Stimulated activated naive CD8-positive, alpha-beta T cell treated with anti-CD3 and anti-CD28 coated beads, Interleukin-15, Interleukin-2, amounts not matched to agents 100 U/mL and 50 U/mL, for 24 hours (primary cell): ENCODE measurements around the gene YAP1.
A peak's percentile ranks its signal among the peaks of the same experiment; 100 is the strongest.

Experiments
- ATAC-seq: fragments of 150-1000 bp; cut with Tn5 transposase; one replicate; pipeline ENCODE4 v1.10.0; 2021
- DNase-seq: peaks from one replicate; pipeline ENCODE4 v3.0.0; 2021

YAP1 gene

GRCh38 chr11:102163368-102163767, 53.1 kb downstream of the YAP1 start:
- ATAC-seq (no peak), DNase-seq (no peak)

DNA sequence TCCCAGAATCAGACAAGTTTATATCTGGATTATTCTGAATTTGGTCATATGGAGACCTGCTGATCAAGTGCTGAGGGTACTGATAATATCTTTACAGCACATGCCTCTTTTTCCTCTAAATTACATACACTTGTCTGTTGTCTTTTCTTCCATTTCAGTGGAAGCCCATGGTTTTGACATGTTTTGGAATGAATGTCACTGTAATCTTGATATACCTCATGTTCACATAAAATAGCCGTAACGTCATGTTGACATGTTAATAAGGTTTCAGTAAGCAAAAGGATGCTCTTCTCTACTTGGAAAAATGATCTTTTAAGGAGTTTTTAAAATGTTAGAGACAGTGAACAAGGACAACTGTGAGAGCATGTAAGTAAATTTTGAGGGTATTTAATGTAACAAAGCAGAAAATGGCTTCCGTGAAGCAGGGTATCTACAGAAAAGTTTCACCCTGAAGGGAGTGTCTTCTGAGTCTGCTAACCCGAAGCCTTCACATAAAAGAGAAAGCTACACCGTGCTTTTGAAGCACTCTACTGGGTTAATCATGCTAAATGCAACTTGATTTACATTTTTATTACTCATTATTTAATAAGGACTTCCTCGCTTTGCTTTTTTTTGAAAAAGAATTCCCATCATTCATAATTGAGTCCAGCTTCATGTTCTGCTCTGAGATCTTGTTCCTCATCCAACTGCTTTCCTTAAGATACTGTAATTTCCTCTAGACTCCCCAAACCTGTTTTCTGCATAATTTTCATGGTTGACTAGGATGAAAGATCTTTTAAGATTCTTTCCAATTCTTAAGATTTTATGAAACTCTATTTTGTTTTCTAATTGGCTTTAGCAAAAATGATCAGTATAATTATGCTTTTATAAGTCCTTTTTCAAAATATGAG, 56.2 kb downstream of the YAP1 start:
- ATAC-seq, result no peak
- no peak for DNase-seq

DNA sequence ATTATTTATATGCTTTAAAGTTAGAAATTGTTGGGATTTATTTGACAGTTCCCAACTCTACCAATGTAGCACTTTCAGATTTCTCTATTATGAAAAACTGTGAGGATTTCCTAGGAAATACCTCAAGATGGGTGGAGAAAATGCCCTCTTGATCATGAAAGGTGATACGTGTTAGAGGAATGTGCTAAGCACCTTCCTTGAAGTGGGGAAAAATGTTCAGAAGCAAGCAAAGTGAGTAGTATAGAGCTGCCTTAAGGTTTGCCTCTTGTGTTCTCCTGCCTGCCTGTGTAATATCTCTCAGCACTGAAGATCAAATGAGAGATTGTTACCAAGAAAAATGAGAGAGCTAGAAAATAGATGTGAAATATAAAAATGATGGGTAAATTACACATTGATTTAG, 58.2 kb downstream of the YAP1 start:
- DNase-seq, result no peak
- no peak for ATAC-seq

DNA sequence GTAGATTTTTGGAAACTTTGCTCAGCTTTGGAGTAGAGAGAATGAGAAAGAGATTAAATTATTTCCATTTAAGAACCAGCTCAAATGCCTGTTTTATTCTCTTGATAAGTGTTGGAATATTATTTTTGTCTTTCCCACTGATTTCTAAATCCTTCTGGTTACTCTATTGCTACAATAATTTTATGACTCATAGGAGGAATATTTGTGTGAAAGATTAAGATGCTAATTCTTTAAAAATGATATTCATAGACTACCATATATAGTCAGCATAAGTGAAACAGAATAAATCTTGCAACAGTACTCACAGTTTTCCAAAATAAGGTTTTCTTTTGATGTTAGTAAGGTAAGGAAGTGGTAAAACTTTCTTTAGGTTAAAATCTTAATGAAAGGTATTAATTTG, 60.9 kb downstream of the YAP1 start:
- no peak for ATAC-seq
- DNase-seq, result no peak

- DNase-seq, result no peak
- ATAC-seq, result no peak
Observed at GRCh38 chr11:102172127-102172848, 62.0 kb downstream of the YAP1 start.

DNA sequence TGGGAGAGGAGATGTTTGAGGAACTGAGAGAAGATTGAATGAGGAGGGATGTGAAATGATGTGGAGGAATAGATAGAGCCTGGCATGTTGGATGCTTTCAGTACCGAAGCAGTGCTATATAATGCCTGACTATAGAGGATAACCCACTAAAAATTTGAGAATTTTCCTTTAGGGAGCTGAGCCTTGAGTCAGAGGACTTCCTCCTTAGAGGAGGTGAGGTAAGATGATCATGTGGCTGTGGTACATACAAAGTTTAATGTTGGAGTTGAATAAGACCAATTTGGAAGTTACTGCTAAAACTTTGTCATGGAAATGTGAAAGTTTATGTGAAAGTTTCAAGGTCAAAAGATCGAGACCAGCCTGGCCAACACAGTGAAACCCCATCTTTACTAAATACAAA, 66.9 kb downstream of the YAP1 start:
- DNase-seq, result no peak

DNA sequence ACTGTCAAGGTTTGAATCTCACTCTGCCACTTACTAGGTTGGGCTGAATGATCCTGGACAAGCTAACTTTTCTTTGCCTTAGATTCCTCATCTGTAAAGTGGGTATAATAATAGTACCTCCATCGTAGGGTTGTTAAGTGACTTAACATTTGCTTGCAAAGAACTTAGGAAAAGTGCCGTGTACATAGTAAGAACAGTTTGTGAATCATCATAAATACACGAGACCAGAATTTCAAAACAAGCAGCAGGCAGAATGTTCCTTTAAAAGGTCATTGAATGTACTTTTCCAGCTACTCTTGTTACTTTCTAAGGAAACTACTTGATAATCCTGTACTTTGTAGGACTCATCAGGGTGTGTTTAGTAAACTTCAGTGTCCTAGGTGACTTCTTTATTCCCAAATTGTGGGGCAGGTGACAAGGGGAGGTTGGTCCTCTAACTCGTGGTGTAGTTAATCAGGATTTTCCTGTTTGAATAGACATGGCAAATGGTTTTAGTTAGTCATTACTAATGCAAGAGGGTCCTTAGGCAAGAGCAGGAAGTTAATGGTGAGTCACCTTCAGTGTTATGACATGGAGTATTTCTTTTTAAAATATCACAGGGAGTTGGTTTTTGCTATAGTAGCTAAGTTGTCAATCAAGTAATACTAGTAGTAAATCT, 67.9 kb downstream of the YAP1 start:
- ATAC-seq (peak; percentile 40), DNase-seq (no peak)

More for the DNA sequence above, 66.9 kb downstream of the YAP1 start:
- no peak for ATAC-seq

GRCh38 chr11:102179371-102179770, 69.1 kb downstream of the YAP1 start:
- no peak for DNase-seq
- ATAC-seq, result no peak

DNA sequence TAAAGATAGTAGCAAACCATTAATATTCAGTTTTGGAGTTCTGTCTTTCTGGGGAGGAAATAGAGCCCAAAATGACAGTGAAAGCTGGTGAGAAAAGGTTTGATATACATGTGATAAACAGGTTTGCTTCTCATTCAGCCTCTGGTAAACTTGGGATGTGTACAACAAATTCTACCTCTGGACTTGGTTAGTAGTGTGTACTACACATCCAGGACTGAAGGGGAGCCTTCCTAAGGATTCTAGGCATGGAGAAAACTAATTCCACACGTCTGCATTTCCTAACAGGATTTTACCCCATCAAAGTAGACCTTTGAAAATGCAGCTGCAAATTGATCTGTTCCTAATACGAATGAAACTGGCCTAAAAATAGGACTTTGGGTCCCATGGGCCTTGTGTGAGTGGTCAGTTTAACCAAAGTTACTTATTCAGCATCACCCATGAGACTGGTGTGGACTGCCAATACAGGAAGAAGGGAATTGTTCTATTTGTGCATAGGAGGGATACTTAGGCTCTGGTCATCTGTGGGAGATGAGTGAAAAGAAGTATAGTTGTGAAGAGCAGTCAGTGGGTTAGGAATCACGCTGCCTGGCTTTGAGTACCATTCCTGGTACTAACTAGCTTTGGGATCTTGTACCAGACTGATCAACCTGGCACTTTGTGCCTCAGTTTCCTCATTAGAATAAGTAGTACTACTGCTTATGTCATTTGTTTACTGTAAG, 74.2 kb downstream of the YAP1 start:
- no peak for ATAC-seq
- no peak for DNase-seq

DNA sequence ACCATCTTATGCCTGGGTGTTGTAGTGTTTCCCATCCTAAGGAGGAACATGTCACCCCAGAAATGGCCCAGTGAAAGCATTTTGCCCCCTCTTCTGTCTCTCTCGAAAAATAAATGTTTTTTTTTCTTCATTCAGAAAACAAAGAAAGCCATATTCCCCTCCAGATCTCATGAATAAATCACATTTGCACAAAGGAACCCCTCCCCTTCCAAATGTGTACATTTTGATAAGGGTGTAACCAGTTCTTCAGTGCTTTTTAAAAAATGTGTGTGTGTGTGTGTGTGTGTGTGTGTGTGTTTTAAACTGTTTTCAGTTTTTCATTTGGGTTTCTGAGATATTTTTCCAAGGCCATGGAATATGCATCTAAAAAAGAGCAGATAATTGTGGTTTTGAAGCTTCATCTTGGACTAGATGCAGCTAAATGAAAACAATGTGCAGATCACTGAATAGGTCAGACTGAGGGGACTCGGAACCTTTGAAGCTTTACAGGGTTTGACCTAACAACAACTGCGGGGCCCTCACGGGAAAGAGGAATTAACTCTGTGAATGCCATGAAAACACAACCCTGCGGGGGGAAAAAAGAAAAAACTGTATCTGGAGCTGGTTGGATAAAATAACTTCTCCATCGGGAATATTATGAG, 76.4 kb downstream of the YAP1 start:
- DNase-seq (no peak), ATAC-seq (no peak)

- DNase-seq (no peak), ATAC-seq (no peak)
Observed at GRCh38 chr11:102187416-102188151, 77.3 kb downstream of the YAP1 start.

DNA sequence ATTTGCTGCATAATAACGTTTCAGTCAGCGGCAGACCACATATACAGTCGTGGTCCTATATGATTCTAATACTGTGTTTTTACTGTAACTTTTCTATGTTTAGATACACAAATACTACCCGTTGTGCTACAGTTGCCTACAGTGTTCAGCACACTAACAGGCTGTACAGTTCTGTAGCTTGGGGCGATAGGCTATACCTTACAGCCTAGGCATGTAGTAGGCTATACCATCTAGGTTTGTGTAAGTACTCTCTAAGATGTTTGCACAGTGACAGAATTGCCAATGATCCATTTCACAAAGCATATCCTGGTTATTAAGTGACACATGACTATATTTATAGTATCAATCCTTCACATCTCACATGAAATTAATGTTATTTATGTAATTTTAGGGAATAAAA, 78.2 kb downstream of the YAP1 start:
- ATAC-seq (no peak), DNase-seq (no peak)

DNA sequence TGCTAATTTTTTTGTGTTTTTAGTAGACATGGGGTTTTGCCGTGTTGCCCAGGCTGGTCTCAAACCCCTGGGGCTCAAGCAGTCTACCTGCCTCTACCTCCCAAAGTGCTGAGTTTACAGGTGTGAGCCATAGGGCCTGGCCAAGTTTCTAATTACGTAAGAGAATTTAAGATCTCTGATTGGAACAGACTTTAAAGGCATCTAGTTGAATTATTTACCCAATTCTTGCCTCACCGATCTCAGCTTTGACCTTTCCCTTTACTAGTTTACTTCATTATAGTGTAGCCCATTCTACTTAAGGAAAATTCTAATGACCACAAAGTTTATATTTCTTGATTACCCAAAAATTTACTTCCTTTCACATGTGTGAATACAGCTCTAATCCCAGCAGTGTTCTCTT, 81.6 kb downstream of the YAP1 start:
- DNase-seq, result no peak
- no peak for ATAC-seq

GRCh38 chr11:102192349-102193066, 82.3 kb downstream of the YAP1 start:
- no peak for DNase-seq
- no peak for ATAC-seq

DNA sequence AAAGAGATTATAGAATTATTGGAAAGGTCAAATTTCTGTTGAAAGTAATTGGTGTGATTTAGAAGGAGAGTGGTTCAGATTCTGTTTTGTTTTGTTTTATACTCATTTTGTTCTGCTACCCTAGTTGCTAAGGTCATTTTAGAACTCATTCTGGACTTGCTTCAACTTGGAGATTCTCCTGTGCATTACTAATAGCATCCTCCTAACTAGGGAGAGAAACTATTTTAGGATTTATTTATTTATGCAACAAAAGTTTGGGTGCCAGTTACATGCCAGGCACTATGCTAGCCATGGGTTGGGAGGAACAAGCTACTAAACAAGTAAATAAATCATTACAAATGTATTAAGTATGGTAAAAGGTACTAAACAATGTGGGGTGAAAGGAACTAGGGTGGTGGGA, 84.0 kb downstream of the YAP1 start:
- DNase-seq (no peak), ATAC-seq (no peak)

- no peak for ATAC-seq
- DNase-seq, result no peak
Observed at GRCh38 chr11:102194990-102195389, 84.7 kb downstream of the YAP1 start.

GRCh38 chr11:102196351-102196750, 86.1 kb downstream of the YAP1 start:
- no peak for ATAC-seq
- DNase-seq, result no peak

- DNase-seq, result no peak
- ATAC-seq, result no peak
Observed at GRCh38 chr11:102196816-102197215, 86.6 kb downstream of the YAP1 start.

DNA sequence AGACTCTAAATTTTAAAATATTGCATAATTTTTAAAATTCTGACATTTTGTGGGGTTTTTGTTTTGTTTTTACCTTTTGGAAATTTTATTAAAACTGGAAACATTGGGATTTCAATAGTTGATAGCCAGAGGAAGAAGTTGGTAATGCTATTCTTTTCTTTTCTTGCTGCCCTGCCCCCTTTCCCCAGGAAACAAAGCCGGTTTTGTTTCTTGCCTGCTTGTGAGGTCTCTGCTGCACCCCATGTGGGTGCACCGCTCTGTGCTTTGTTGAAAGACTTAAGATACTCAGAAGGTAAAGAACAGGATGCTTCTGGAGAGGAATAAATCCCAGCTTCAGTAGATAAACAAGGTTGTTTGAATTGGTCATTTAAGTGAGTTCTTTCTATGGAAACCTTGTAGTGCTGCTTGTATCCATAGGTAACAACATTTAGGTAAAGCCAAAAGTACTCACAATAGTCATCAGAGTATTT, 87.5 kb downstream of the YAP1 start:
- DNase-seq, result no peak
- ATAC-seq, result no peak

GRCh38 chr11:102199673-102200072, 89.4 kb downstream of the YAP1 start:
- DNase-seq (no peak), ATAC-seq (no peak)
